ENCODE measurements around the gene A3GALT2.
A peak's percentile ranks its signal among the peaks of the same experiment; 100 is the strongest.
"Not testable (repeated sequence)": the region's sequence is repeated elsewhere in the genome, so short reads cannot be mapped to it uniquely, and the experiment has no call there.

A3GALT2 gene

GRCh38 chr1:33309351-33309750, 11.5 kb downstream of the A3GALT2 start:
- not testable (repeated sequence) for DNase-seq

GRCh38 chr1:33307494-33307864, 13.4 kb downstream of the A3GALT2 start:
- no peak for DNase-seq

GRCh38 chr1:33306653-33307493, 14.0 kb downstream of the A3GALT2 start:
- DNase-seq = no peak

DNA sequence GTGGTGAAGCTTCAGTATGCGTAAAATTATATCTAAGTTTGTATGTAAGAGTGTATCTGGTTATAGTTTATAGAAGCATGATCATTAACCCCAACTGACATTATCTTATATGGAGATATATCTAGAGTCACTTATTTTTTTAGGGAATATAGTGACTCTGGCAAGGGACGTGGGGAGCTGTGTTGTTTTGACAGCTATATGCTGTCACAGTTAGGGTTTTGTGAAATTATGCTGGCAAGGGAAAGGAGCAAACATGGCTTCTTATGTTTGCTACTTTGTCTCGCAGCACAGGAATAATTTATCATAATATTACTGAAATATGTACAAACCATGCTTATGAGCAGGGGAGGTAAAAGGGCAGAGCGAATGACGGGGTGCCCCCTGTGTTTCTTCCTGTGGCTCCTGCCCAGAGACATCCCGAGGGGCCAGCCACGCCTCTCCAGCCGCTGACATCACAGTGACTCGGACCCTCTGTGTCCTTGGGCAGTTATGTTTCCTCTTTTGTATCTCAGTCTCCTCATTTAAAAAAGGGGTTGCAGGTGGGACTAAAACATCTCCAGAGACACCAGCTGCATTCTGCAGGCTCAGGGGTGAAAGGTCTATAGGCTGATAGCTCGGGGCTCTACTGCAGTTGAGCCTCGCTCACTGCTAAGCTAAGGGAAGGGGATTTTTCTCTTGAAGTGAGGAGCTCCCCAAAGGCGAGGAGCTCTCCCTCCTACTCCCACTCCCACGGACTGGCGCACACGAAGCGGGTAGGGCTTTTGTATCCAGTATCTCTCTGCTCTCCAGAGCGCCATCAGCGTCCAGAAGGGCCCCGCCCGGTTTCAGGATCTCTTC, 14.9 kb downstream of the A3GALT2 start:
- no peak for DNase-seq

- DNase-seq = no peak
These were observed 15.9 kb downstream of the A3GALT2 start for GRCh38 chr1:33305016-33305415.

- no peak for DNase-seq
These were observed 18.6 kb downstream of the A3GALT2 start for GRCh38 chr1:33302325-33302724.

- DNase-seq = no peak
These were observed 19.5 kb downstream of the A3GALT2 start for GRCh38 chr1:33301273-33301984.

- no peak for DNase-seq
These were observed 20.2 kb downstream of the A3GALT2 start for GRCh38 chr1:33300673-33301072.

- no peak for DNase-seq
These were observed 21.3 kb downstream of the A3GALT2 start for GRCh38 chr1:33299461-33300155.

DNA sequence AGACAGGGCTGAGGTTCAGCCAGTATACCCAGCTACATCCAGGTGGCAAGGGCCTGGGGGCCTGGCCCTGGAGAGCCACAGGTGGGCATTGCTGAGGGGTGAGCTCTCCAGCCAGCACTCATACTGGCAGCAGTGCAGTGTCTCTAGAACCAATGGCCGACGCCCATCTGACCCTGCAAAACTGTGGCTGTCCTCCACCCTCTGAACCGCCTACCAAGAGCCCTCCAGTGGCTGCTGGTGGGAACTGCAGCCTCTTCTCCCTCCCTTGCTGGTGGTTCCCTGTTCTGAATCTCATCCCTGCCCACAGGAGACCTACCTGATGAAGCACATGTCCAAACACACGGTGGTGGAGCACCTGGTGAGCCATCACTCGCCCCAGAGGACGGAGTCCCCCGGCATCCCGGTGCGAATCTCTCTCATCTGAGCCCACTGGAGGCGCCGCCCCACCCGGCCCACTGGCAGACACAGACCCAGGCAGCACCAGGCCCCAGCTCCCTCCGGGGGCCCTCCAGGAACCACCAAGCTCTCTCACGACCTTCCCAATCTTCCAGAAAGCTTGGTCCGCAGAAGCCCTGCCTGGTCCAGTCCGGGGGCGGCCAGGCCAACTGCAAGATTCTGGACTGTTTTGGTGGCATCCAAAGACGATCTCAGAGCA, 22.1 kb downstream of the A3GALT2 start:
- peak; percentile 39 for DNase-seq

- no peak for DNase-seq
These were observed 22.8 kb downstream of the A3GALT2 start for GRCh38 chr1:33297911-33298622.

- no peak for DNase-seq
These were observed 24.1 kb downstream of the A3GALT2 start for GRCh38 chr1:33296824-33297223.

DNA sequence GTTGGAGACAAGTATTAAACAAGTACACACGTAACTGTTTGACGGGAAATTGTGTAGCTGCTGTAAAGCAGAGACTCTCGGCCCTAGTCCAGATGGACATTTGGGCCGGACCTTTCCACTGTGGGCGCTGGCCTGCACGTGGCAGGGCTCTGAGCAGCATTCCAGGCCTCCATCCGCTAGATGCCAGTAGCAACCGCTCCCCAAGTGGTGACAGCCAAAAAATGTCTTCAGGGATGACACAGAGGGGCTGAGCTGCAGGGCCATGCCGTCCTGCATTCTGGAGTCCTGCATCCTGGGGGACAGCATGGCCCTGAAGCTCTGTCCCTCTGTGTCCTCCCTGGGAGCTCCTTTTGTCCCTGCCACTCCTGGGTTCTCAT, 24.8 kb downstream of the A3GALT2 start:
- DNase-seq = no peak

- peak; percentile 9 for DNase-seq
These were observed 25.3 kb downstream of the A3GALT2 start for GRCh38 chr1:33295450-33296081.

DNA sequence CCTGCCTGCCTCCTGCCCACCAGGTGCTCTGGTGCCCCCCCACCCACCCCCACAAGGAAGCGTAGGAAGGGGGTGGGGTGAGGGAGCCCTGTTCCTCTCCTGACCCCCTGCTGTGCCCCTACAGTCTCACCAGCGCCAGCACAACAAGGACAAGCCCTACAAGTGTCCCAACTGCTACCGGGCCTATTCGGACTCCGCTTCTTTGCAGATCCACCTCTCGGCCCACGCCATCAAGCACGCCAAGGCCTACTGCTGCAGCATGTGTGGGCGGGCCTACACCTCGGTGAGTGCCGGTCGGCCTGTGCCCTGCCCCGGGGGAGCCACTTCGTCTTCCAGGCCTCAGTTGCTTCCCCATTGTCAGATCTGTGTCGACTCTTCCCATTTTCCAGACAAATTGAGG, 25.9 kb downstream of the A3GALT2 start:
- no peak for DNase-seq

GRCh38 chr1:33294071-33295010, 26.6 kb downstream of the A3GALT2 start:
- DNase-seq = no peak

- DNase-seq = no peak
These were observed 28.1 kb downstream of the A3GALT2 start for GRCh38 chr1:33292726-33293340.

- not testable (repeated sequence) for DNase-seq
These were observed 30.3 kb downstream of the A3GALT2 start for GRCh38 chr1:33290615-33291014.

DNA sequence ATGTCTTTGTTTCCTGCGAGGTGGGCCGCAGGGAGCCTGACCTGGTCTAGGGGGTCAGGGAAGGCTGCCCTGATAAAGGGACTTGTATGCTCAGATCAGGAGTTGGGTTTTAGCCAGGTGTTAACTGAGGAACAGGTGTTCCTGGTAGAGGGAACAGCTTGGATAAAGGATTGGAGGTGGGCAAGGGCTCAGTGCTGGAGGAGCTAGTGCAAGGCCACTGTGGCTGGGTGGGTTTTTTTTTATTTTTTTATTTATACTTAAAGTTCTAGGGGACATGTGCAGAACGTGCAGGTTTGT, 31.1 kb downstream of the A3GALT2 start:
- DNase-seq = no peak
